Stimulated activated CD4-positive, alpha-beta T cell treated with anti-CD3 and anti-CD28 coated beads, Interleukin-15, amount 100 ng/mL, for 1 hour (primary cell): ENCODE results near the gene ZSWIM7.
A peak's percentile ranks its signal among the peaks of the same experiment; 100 is the strongest.

Source experiments
- DNase-seq, 2 donors: peaks; one replicate each; pipeline ENCODE4 v3.0.0-alpha.2; 2020; ENCODE audit warnings: low read depth in 1 of 2, low spot score in 1 of 2

Gene ZSWIM7

GRCh38 chr17:15999141-15999973 lies at the start of gene ZSWIM7, which contains the start of gene TTC19:
ZSWIM7 (minus strand) TSS chr17:15999704; CDS start chr17:15999594, 110 bp downstream.
TTC19 (plus strand) TSS chr17:15999824; CDS start chr17:15999849, 25 bp downstream.
- peak; percentile 80 to 91 for DNase-seq

- DNase-seq = no peak
Measured at GRCh38 chr17:16048811-16049449, 49.4 kb upstream of the ZSWIM7 start.

GRCh38 chr17:16046966-16047365 lies 47.5 kb upstream of the ZSWIM7 start:
- DNase-seq = no peak

GRCh38 chr17:16044487-16044886 lies 45.0 kb upstream of the ZSWIM7 start:
- no peak for DNase-seq

- DNase-seq = no peak
Measured at GRCh38 chr17:16040710-16041251, 41.3 kb upstream of the ZSWIM7 start.

GRCh38 chr17:16037636-16038035 lies 38.1 kb upstream of the ZSWIM7 start:
- DNase-seq = no peak

- DNase-seq = no peak
Measured at GRCh38 chr17:16036261-16036660, 36.8 kb upstream of the ZSWIM7 start.

- no peak for DNase-seq
Measured at GRCh38 chr17:16033729-16034349, 34.3 kb upstream of the ZSWIM7 start.

GRCh38 chr17:16027708-16028584 lies 28.4 kb upstream of the ZSWIM7 start:
- peak in 1 of 2 donors; percentile 24 for DNase-seq

- DNase-seq = no peak
Measured at GRCh38 chr17:16026895-16027294, 27.4 kb upstream of the ZSWIM7 start.

- DNase-seq = no peak
Measured at GRCh38 chr17:16025202-16025601, 25.7 kb upstream of the ZSWIM7 start.

GRCh38 chr17:16023881-16024280 lies 24.4 kb upstream of the ZSWIM7 start:
- no peak for DNase-seq

GRCh38 chr17:16019347-16019746 lies 19.8 kb upstream of the ZSWIM7 start:
- no peak for DNase-seq

- no peak for DNase-seq
Measured at GRCh38 chr17:16013943-16014407, 14.5 kb upstream of the ZSWIM7 start.

- DNase-seq = no peak
Measured at GRCh38 chr17:16007439-16007838, 7.9 kb upstream of the ZSWIM7 start.

- no peak for DNase-seq
Measured at GRCh38 chr17:16005636-16006035, 6.1 kb upstream of the ZSWIM7 start.

- DNase-seq = no peak
Measured at GRCh38 chr17:16003841-16004240, 4.3 kb upstream of the ZSWIM7 start.

- no peak for DNase-seq
Measured at GRCh38 chr17:16002708-16003260, 3.3 kb upstream of the ZSWIM7 start.

GRCh38 chr17:16001226-16001897 lies 1.9 kb upstream of the ZSWIM7 start:
- no peak for DNase-seq
